BJ (cell line): Measurements from ENCODE around the gene ASPN. TPM values are rescaled to one million over a fixed set of nuclear protein-coding genes. Genes with fewer than 3 reads are reported as not detected.
A peak's percentile ranks its signal among the peaks of the same experiment; 100 is the strongest.

Source experiments
- CTCF ChIA-PET: fragments of 350-600 bp; formaldehyde crosslinking; extraction: SDS; loops from one replicate; lab custom pipeline; 2021; ENCODE audit warnings: antibody characterized with exemption, inconsistent platforms; lab: Yijun Ruan, JAX
- POLR2A ChIA-PET: fragments of 300-600 bp; sonication (Branson Sonifier 250); formaldehyde crosslinking; extraction: SDS; loops from one replicate; lab custom pipeline; 2021; ENCODE audit warnings: antibody characterized with exemption; lab: Charles Lee
- DNase-seq: peaks from one replicate; pipeline ENCODE4 v3.0.0-alpha.2; 2011; ENCODE audit warnings: low read depth
- H3K27me3 ChIP-seq: 2 replicates; pipeline ENCODE4 v1.6.0; 2011; ENCODE audit warnings: low read length; ENCODE audit not compliant: control insufficient read depth, insufficient read depth
- H3K36me3 ChIP-seq: 2 replicates; pipeline ENCODE4 v1.5.1; 2011; ENCODE audit warnings: low read length; ENCODE audit not compliant: control insufficient read depth, insufficient read depth
- H3K4me3 ChIP-seq: 2 replicates; pipeline ENCODE4 v1.5.1; 2011; ENCODE audit warnings: low read depth, mild to moderate bottlenecking, control low read depth, low read length
- CTCF ChIP-seq: IDR thresholded peaks from 2 replicates; pipeline ENCODE4 v1.5.1; 2011; ENCODE audit warnings: low read depth, mild to moderate bottlenecking, control low read depth, inconsistent platforms, low read length, moderate library complexity; ENCODE audit not compliant: insufficient read depth
- polyA plus RNA-seq: library from polyadenylated mRNA; depleted of rRNA; stranded (reverse); fragments of >200 nt; gene quantifications from 2 replicates; pipeline ENCODE4 v1.2.3, GENCODE V29; 2011

ASPN gene
- polyA plus RNA-seq, 1 experiment = 3.4 TPM

GRCh38 chr9:92446536-92446935, 35.8 kb downstream of the ASPN start:
- POLR2A ChIA-PET = no interaction called here
- no peaks in the 10 kb centered on the region for H3K36me3 ChIP-seq
- no peak for DNase-seq
- no peak for TF ChIP-seq CTCF
- CTCF ChIA-PET = interaction anchor here (1.0 to 1.6 kb wide), 4 partner anchors 12 to 308 kb away, joined by 3 to 5 read pairs (median 4); partner anchors contain the start of gene ASPN
- no peaks in the 10 kb centered on the region for H3K27me3 ChIP-seq
- no peak overlapping the region for H3K4me3 ChIP-seq

DNA sequence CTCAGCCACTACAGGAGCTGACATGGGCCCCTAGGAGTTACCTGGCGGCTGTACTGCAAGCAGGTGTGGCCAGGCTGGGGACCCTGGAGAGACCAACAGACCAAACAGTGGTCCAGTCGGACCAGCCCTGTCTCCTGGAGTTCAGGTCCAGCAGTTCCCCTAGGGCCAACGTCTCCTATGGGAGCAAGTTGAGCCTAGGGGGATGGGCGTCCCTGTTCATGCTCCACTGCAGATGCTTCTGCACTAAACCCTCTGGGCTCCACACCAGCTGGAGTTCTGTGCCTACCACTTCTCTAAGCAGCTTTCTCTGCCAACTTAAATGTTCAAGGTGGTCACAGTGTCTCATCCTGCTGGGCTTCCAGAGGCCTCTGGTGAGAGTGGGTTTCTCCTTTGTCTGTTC, 37.5 kb downstream of the ASPN start:
- no peak for TF ChIP-seq CTCF
- ChIA-PET POLR2A (interaction anchor here (0.6 kb wide), 1 partner anchor 8 kb away, joined by 9 read pairs; no protein-coding TSS in a partner anchor), CTCF (interaction anchor here (0.9 to 1.2 kb wide), 2 partner anchors 102 to 189 kb away, joined by 3 read pairs; no protein-coding TSS in a partner anchor)
- H3K4me3 ChIP-seq = no peak overlapping the region
- H3K27me3 ChIP-seq = no peaks in the 10 kb centered on the region
- DNase-seq = no peak
- H3K36me3 ChIP-seq = no peaks in the 10 kb centered on the region

DNA sequence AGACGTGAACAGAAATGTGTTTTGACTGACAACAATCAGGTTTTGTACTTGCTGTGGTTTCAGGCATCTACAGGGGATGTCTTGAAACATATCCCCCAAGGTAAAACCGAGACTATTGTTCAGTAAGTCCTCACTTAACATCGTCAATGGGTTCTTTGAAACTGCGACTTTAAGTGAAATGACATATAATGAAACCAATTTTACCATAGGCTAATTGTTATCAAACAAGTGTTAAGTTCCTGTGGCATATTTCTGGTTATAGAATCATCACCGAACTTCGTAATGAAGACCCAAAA, 41.6 kb downstream of the ASPN start:
- ChIA-PET POLR2A (no interaction called here), CTCF (interaction anchor here (0.8 to 3.2 kb wide), 4 partner anchors 97 to 227 kb away, joined by 3 to 15 read pairs (median 4); no protein-coding TSS in a partner anchor)
- Histone ChIP-seq H3K4me3 (no peak overlapping the region), H3K36me3 (no peaks in the 10 kb centered on the region), H3K27me3 (no peaks in the 10 kb centered on the region)
- TF ChIP-seq CTCF = no peak
- no peak for DNase-seq

GRCh38 chr9:92439921-92440750, 42.2 kb downstream of the ASPN start:
- DNase-seq = no peak
- POLR2A ChIA-PET = no interaction called here
- Histone ChIP-seq H3K27me3 (no peaks in the 10 kb centered on the region), H3K36me3 (no peaks in the 10 kb centered on the region), H3K4me3 (no peak overlapping the region)
- CTCF ChIA-PET = interaction anchor here (0.8 to 3.5 kb wide), 11 partner anchors 20 to 351 kb away, joined by 3 to 19 read pairs (median 4); no protein-coding TSS in a partner anchor
- TF ChIP-seq CTCF = no peak

DNA sequence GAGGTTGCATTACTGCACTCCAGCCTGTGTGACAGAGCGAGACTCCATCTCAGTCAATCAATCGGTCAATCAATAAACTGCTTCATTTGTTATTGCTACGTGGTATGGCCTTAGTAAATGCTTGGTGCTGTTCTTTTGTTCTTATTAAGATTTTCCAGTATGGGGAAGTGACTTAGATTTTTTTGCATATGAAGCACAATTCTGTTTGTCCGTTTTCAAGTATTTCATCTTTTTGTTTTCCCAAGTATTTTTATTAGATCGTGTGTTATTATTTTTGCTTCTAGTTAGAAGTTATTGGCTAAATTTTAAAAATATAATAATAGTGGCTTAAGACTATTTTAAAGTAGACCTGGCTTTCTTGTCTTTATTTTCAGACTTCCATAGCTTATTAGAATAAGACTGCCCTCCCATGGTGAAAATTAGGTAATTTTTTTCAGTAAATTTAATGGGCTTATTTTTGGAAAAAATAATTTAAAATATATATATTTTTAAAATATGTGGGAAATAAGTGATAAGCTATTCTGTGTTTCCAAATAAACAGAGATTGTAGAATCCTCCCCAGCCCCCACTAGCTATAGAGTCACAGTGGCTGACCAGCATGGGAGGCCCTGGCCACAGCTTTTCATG, 43.3 kb downstream of the ASPN start:
- DNase-seq = no peak
- ChIA-PET POLR2A (interaction anchor here (0.6 kb wide), 1 partner anchor 1036 kb away, joined by 3 read pairs; no protein-coding TSS in a partner anchor), CTCF (interaction anchor here (0.6 to 3.5 kb wide), 16 partner anchors 10 to 352 kb away, joined by 3 to 19 read pairs (median 3); partner anchors contain the start of genes CENPP and NOL8)
- H3K4me3 ChIP-seq = no peak overlapping the region
- peak; percentile 21; the same call in 1 of the 2 replicates for TF ChIP-seq CTCF
- no peaks in the 10 kb centered on the region for H3K36me3 ChIP-seq
- no peaks in the 10 kb centered on the region for H3K27me3 ChIP-seq
